Middle frontal gyrus (tissue), 1 donor: Measurements from ENCODE around the gene HBD.
"Not testable (repeated sequence)": the region's sequence is repeated elsewhere in the genome, so short reads cannot be mapped to it uniquely, and the experiment has no call there.

ENCODE experiments used
- DNase-seq: peaks from one replicate; pipeline ENCODE4 v3.0.0-alpha.2; 2015; ENCODE audit warnings: low spot score; ENCODE audit errors: extremely low spot score

The HBD gene

DNA sequence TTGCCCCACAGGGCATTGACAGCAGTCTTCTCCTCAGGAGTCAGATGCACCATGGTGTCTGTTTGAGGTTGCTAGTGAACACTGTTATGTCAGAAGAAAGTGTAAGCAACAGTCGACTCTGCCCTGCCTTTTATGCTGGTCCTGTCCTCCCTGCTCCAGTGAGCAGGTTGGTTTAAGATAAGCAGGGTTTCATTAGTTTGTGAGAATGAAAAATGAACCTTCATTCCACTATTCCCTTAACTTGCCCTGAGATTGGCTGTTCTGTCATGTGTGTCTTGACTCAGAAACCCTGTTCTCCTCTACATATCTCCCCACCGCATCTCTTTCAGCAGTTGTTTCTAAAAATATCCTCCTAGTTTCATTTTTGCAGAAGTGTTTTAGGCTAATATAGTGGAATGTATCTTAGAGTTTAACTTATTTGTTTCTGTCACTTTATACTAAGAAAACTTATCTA is at the start of gene HBD:
TSS of gene HBD (minus strand) at position 103 of the 454 bp plus-strand sequence. CDS start at position 53, 50 bp downstream.
- no peak for DNase-seq

DNA sequence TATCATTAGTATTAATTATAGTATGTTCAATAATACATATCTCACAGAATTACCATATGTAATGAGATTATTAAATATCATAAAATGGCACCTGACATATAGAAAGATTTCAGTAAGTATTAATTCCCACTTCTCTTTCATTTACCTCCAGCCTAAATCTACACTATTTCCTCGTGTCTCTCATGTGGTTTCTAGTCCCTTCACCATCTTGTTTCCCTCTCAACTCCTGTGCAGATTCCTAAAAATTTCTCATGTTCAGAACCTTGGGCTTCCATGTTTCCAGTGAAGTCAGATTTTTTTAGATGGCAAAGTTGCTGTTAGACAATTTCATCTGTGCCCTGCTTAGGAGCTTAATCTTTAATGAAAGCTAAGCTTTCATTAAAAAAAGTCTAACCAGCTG is 49.6 kb upstream of the HBD start:
- no peak for DNase-seq

DNA sequence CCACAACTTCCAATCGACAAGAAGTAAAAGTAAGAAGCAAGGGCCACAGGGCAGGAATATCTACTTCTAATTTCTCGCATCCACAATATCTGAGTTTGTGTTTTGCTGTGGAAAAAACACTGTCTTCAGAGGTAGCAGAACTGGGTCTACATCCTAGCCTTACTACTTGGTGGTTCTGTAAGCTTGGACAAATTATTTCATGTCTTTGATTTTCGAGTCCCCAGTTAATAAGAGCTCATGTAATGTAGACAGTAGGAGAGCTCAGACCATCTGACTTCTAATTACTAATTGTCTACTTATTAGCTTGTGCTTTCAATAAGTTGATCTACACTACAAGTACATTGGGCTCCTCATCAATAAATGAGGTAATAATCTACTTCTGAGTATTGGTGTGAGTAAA is 48.8 kb upstream of the HBD start:
- DNase-seq = no peak

DNA sequence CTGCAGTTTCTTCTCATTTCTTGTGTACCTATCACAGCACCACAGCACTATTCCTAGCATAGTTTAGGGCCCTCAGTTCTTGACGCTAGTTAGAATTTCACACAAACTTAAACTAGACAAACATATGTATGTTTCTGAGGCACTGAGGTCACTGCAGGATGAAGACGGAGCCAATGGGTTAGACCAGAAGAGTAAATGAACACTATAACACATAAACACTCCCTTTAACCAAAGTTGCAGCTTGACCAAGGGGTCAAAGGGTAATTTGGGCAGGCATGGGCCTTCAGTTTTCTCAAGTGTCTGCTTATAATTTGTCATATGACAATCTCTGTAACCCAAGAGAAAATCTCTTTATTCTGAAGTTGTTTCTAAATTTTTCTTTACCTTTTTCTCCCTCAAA is 48.3 kb upstream of the HBD start:
- DNase-seq = no peak

DNA sequence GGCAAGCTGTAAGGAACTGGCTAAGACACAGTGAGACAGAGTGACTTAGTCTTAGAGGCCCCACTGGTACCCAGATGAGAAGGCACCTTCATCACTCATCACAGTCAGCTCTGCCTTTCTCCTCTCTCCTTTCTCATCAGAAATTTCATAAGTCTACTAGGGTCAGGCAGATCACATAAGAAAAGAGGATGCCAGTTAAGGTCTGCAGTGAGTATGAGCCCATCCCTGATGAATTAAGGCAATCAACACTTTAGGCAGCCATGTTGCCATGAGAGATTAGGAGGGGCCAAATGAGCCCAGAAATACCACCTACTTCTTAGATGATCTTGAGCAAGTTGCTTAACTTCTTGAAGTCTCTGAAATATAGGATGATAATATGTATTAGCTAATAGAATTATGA is 47.3 kb upstream of the HBD start:
- no peak for DNase-seq

DNA sequence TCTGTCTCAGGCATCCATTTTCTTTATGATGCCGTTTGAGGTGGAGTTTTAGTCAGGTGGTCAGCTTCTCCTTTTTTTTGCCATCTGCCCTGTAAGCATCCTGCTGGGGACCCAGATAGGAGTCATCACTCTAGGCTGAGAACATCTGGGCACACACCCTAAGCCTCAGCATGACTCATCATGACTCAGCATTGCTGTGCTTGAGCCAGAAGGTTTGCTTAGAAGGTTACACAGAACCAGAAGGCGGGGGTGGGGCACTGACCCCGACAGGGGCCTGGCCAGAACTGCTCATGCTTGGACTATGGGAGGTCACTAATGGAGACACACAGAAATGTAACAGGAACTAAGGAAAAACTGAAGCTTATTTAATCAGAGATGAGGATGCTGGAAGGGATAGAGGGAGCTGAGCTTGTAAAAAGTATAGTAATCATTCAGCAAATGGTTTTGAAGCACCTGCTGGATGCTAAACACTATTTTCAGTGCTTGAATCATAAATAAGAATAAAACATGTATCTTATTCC is 46.4 kb upstream of the HBD start:
- no peak for DNase-seq

DNA sequence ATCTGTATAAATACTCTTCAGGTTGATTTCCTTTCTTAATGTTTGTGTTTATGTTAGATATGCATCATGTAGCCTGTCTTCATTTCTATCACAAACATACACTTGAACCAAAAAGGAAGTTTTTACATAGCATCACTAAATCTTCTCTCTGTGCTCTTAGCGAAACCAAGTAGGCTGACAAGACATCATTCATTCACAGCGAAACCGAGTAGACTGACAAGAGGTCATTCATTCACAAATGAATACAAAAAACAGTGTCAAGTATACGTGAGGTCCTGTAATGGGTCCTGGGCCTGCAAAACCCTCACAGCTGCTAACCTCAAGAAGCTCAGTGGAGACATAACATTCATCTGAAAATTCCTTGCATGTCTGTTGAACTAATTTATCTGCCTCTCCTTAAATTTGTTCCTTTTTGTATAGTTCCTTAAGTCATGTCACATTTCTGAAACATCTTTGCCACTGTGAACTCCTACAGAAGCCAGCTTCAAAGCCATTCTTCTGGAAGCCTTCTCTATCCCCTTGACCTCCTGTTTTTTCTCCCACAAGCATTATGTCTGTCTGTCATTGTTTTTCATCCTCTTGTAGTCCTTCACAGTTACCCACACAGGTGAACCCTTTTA is 45.3 kb upstream of the HBD start:
- DNase-seq = no peak

DNA sequence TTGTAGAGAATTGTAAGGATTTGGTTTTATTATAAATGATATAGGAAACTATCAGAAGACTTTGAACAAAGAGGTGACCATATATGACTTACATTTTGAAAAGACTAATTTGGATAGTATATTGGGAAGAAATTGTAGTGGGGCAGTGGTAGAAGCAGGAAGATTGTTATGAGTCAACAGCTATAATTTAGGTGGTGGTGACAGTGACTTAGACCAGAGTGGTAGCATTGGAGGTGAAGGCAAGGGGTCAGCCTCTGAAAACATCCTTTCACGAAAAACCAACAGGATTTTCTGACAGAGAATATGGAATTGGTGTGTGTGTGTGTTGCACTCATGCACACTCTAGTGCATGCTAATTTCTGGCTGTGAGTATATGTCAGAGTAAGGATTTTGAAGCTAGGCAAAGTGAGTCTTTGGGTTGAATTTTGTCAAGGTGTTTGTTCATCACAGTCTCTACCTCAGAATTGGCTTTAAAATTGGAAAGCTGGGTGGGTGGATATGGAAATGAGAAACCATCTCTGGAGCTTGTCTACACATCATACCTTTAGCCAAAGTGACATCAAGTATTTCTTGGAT is 43.6 kb upstream of the HBD start:
- DNase-seq = no peak

DNA sequence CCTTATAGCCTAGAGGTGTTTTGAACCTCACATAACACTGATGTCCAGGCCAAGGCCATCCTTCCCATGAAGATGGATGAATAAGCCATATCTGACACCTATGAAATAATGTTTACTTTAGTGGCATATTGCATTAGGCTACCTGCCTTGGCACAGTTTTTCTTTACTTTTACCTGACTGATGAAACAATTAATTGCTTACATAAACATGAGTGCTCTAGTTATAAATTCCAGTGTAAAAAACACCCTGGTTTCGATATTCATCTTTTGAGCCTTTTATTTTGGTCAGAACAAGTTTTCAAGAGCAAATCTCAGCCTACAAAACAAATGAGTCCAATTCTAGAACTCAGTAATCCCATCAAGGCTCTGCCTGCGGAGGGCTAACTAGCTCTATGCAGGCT is 42.4 kb upstream of the HBD start:
- DNase-seq = no peak

DNA sequence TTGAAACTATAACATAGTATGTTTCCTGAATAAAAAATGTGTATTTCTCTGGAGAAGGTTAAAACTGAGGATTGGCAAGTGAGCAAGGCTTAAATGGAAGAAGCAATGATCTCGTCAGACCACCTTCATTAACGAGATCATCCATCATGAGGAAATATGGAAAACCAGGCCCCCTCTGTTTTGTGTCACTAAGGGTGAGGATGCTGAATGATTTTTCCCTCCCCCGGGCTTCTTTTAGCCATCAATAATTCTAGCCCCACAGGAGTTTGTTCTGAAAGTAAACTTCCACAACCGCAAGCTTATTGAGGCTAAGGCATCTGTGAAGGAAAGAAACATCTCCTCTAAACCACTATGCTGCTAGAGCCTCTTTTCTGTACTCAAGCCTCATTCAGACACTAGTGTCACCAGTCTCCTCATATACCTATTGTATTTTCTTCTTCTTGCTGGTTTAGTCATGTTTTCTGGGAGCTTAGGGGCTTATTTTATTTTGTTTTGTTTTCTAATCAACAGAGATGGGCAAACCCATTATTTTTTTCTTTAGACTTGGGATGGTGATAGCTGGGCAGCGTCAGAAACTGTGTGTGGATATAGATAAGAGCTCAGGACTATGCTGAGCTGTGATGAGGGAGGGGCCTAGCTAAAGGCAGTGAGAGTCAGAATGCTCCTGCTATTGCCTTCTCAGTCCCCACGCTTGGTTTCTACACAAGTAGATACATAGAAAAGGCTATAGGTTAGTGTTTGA is 41.3 kb upstream of the HBD start:
- DNase-seq = no peak

DNA sequence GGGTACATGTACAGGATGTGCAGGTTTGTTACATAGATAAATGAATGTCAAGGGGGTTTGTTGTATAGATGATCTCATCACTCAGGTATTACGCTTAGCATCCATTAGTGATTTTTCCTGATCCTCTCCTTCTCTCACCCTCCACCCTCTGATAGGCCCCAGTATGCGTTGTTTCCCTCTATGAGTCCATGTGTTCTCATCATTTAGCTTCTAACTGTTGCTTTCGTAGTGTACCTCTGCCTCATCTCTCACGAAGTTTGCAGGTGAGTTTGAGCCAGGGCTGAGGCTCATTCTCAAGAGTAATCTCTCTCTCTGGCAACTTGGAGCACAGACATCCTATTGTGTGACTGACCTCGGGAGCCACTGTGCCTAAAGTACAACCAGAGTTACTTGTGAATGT is 40.1 kb upstream of the HBD start:
- no peak for DNase-seq

DNA sequence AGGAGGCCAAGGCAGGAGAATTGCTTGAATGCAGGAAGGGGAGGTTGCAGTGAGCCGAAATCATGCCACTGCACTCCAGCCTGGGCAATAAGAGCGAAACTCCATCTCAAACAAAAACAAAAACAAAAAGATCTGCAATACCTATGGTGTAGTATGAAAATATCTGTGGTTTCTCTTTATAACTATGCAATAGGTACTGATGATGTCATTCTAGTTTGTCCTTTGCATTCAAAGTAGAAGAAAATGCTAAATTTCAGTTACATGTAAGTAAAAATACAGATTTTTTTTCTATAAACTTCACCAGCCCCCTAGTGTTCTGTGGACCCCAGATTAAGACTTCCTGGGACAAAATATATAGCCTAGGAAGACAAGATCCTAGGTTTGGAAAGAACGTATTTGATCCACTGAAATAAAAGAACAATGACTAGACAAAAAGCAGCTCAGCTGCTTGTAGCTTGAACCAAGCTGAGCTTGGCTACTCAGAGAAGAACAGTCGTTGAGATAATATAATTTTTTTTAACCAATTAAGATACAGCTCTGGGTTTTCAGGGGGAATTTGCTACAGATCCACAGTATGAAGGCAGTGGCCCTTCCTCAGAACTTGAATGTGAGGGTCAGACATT is 38.2 kb upstream of the HBD start:
- no peak for DNase-seq

DNA sequence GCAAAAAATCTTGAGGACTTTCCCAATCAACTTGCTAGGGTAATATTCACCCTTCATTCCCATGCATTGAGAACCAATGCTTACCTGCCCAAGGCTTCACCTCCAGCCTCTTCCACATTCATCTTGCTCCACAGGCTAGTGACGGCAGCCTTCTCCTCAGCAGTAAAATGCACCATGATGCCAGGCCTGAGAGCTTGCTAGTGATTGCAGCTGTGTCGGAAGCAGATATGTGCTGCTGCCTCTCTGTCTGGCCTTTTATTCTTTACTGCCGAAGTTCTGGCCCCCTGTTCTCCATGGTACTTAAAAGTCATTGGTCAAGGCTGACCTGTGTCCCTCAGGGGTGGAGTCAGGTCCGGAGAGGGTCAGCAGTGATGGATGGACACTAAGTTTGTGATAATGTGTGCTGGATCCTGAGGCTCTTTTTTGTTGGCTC is 35.4 kb upstream of the HBD start, which contains the start of gene HBE1:
TSS of gene HBE1 (minus strand) at position 231 of the 433 bp plus-strand sequence. CDS start at position 176, 55 bp downstream.
- no peak for DNase-seq

DNA sequence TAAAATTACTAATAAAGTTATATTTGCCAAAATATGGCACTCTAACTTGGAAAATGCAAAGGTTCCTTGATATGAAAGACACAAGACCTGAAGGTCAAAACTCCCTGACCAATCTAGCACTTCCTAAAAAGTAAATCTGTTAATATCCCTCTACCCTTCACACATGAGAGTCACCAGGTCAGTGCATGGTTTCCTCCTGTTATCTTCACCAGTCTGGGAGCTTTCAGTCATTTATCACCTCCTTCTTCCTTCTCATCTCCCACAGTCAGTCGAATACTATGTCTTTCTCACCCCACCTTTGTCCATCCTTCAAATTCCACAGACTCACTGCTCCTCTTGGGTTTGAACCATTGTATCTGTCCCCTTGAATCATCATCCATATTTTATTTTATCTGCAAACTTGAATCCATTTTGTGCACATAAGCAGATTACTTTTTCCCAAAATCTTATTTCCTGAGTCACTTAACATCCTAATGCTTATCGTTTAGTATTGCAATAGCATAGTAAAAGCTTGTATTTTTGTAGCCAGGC is 32.8 kb upstream of the HBD start:
- DNase-seq = no peak

DNA sequence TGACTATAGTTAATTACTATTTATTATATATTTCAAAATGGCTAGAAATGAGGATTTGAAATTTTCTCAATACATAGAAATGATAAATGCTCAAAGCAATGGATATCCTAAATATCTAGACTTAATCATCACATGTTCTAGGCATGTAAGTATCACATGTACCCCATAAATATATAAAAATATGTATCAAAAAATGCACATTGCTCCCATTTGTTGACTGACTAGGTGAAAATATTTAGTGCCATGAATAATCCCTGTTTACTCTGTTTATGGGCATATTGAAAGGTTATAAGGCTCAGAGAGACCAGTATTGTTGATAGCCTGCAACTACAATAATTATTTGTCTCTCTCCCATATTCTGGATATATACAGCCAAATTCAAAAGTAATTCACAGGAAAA is 32.3 kb upstream of the HBD start:
- no peak for DNase-seq

DNA sequence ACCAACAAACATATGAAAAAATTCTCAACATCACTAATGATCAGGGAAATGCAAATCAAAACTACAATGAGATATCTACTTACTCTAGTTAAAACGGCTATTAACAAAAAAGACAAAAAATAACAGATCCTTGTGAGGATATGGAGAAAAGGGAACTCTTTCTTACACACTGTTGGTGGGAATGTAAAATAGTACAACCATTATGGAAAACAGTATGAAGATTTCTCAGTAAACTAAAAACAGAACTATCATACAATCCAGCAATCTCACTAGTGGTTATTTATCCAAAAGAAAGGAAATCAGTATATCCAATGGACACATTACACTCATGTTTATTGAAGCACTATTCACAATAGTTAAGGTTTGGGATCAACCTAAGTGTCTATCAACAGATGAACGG is 31.5 kb upstream of the HBD start:
- no peak for DNase-seq

DNA sequence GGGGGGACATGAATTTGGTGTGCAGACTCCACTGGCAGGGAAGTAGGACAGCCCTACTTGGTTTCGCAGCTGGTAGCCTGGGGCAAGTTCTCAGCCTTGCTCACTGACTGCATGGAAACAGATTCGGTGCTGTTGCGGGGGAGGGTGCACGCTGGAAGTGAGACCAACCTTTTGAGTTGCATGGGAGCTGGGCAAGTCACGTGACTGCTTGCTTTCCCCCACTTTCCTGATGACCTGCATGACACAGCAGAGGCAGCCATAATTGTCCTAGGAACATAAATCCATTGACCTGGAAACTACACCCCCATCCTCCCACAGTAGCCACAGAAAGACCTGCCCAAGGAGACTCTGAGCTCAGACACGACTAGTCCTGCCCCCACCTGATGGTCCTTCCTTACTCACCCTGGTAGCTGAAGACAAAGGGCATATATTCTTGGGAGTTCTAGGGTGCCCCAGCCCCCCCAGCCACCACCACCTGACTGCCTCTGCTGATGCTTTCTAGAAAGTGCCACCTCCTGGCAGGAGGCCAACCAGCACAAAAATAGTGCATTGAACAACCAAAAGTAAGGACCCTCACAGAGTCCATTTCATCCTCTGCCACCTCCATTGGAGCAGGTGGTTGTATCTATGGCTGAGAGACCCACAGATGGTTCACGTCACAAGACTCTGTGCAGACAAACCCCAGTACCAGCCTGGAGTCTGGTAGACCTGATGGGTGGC is 24.4 kb upstream of the HBD start:
- no peak for DNase-seq

DNA sequence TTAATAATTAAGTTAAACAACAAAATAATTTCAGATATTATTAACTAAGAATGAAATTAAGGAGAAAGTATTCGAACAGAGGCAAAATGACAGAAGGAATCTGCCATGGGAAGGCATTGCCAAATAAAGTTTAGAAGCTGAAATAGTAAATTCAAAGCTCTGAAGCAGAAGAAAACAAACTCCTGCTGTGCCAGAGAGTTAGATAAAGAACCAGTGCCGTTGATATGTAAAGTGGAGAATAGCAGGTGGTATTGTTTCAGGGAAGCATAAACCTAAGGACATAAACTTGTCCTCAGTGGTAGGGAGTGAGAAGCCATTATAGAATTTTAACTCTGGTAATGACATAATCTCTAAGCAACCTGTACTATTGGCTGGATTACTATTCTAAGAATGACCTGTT is 23.0 kb upstream of the HBD start:
- DNase-seq = no peak

DNA sequence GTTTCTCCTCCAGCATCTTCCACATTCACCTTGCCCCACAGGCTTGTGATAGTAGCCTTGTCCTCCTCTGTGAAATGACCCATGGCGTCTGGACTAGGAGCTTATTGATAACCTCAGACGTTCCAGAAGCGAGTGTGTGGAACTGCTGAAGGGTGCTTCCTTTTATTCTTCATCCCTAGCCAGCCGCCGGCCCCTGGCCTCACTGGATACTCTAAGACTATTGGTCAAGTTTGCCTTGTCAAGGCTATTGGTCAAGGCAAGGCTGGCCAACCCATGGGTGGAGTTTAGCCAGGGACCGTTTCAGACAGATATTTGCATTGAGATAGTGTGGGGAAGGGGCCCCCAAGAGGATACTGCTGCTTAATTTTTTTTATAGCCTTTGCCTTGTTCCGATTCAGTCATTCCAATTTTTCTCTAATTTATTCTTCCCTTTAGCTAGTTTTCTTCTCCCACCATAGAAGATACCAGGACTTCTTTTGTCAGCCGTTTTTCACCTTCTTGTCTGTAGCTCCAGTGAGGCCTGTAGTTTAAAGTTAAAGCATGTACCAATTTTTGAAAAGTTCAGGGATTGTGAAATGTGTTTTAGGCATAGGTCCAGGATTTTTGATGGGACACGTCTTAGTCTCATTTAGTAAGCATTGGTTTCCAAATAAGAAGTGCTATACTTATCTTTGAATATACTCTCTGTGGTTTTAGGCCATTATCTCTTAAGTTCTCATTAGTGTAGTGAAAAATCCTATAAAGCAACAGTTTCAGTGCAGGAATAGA is 20.5 kb upstream of the HBD start, which contains the start of gene HBG2:
TSS of gene HBG2 (minus strand) at position 136 of the 768 bp plus-strand sequence. CDS start at position 83, 53 bp downstream.
- DNase-seq = not testable (repeated sequence)

DNA sequence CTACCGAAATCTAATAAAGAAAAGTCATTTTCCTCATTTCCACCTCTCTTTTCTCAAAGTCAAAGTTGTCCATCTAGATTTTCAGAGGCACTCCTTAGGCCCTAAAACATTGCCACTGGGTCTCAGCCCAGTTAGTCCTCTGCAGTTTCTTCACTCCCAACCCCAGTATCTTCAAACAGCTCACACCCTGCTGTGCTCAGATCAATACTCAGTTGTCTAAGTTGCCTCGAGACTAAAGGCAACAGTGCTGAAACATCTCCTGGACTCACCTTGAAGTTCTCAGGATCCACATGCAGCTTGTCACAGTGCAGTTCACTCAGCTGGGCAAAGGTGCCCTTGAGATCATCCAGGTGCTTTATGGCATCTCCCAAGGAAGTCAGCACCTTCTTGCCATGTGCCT is 19.7 kb upstream of the HBD start:
- DNase-seq = not testable (repeated sequence)
